Measurements from ENCODE around the gene BRCA1.
"Not testable (repeated sequence)": the region's sequence is repeated elsewhere in the genome, so short reads cannot be mapped to it uniquely, and the experiment has no call there.

BRCA1 gene

GRCh38 chr17:43070257-43070656 is 54.9 kb downstream of the BRCA1 start:
- peaks cover 55% of the 10 kb centered on the region for H3K36me3 ChIP-seq (ENCODE audit: insufficient read depth, insufficient read length, low read length)
- TF ChIP-seq SUZ12 (IDR thresholded peaks at IDR 0.05; ENCODE audit: extremely low read depth, insufficient read depth, insufficient read length) (no peak), ZNF274 (IDR thresholded peaks at IDR 0.05; ENCODE audit: low read depth, low read length) (no peak), YY1 (IDR thresholded peaks at IDR 0.05; ENCODE audit: insufficient read depth, insufficient read length) (no peak)

GRCh38 chr17:43069368-43069898 is 55.7 kb downstream of the BRCA1 start:
- Histone ChIP-seq H3K36me3 (ENCODE audit: insufficient read depth, insufficient read length, low read length) (peaks cover 57% of the 10 kb centered on the region), H3K9me3 (ENCODE audit: insufficient read depth, low read length) (no peaks in the 10 kb centered on the region), H3K27me3 (ENCODE audit: insufficient read depth, insufficient read length) (no peaks in the 10 kb centered on the region), H3K4me3 (ENCODE audit: insufficient read length, low read depth) (no peak overlapping the region), H3K9ac (ENCODE audit: insufficient read length, low read depth) (no peak overlapping the region), H3K4me1 (ENCODE audit: insufficient read depth, insufficient read length) (no peaks in the 10 kb centered on the region)
- no peak for DNase-seq (ENCODE audit: low read depth, low spot score)
- TF ChIP-seq SUZ12 (IDR thresholded peaks at IDR 0.05; ENCODE audit: extremely low read depth, insufficient read depth, insufficient read length) (no peak), ZNF274 (IDR thresholded peaks at IDR 0.05; ENCODE audit: low read depth, low read length) (no peak), YY1 (IDR thresholded peaks at IDR 0.05; ENCODE audit: insufficient read depth, insufficient read length) (no peak)

More at GRCh38 chr17:43070257-43070656, 54.9 kb downstream of the BRCA1 start:
- Histone ChIP-seq H3K9me3 (ENCODE audit: insufficient read depth, low read length) (no peaks in the 10 kb centered on the region), H3K27me3 (ENCODE audit: insufficient read depth, insufficient read length) (no peaks in the 10 kb centered on the region), H3K9ac (ENCODE audit: insufficient read length, low read depth) (no peak overlapping the region), H3K4me3 (ENCODE audit: insufficient read length, low read depth) (no peak overlapping the region), H3K4me1 (ENCODE audit: insufficient read depth, insufficient read length) (no peaks in the 10 kb centered on the region)
- DNase-seq (ENCODE audit: low read depth, low spot score), result no peak

- TF ChIP-seq SUZ12 (IDR thresholded peaks at IDR 0.05; ENCODE audit: extremely low read depth, insufficient read depth, insufficient read length) (no peak), YY1 (IDR thresholded peaks at IDR 0.05; ENCODE audit: insufficient read depth, insufficient read length) (no peak)
- H3K9ac ChIP-seq (ENCODE audit: insufficient read length, low read depth), result no peak overlapping the region
- no peak for DNase-seq (ENCODE audit: low read depth, low spot score)
Observed at GRCh38 chr17:43068570-43069367, 56.4 kb downstream of the BRCA1 start.

GRCh38 chr17:43062984-43063638 is 62.1 kb downstream of the BRCA1 start:
- no peak for TF ChIP-seq YY1 (IDR thresholded peaks at IDR 0.05; ENCODE audit: insufficient read depth, insufficient read length)
- no peak for TF ChIP-seq ZNF274 (IDR thresholded peaks at IDR 0.05; ENCODE audit: low read depth, low read length)
- TF ChIP-seq SUZ12 (IDR thresholded peaks at IDR 0.05; ENCODE audit: extremely low read depth, insufficient read depth, insufficient read length), result no peak
- Histone ChIP-seq H3K9ac (ENCODE audit: insufficient read length, low read depth) (no peak overlapping the region), H3K27me3 (ENCODE audit: insufficient read depth, insufficient read length) (no peaks in the 10 kb centered on the region), H3K4me1 (ENCODE audit: insufficient read depth, insufficient read length) (no peaks in the 10 kb centered on the region), H3K36me3 (ENCODE audit: insufficient read depth, insufficient read length, low read length) (peaks cover 51% of the 10 kb centered on the region), H3K4me3 (ENCODE audit: insufficient read length, low read depth) (no peak overlapping the region), H3K9me3 (ENCODE audit: insufficient read depth, low read length) (no peaks in the 10 kb centered on the region)
- no peak for DNase-seq (ENCODE audit: low read depth, low spot score)

More at GRCh38 chr17:43068570-43069367, 56.4 kb downstream of the BRCA1 start:
- no peaks in the 10 kb centered on the region for H3K9me3 ChIP-seq (ENCODE audit: insufficient read depth, low read length)
- H3K27me3 ChIP-seq (ENCODE audit: insufficient read depth, insufficient read length), result no peaks in the 10 kb centered on the region
- no peaks in the 10 kb centered on the region for H3K4me1 ChIP-seq (ENCODE audit: insufficient read depth, insufficient read length)
- no peak overlapping the region for H3K4me3 ChIP-seq (ENCODE audit: insufficient read length, low read depth)
- H3K36me3 ChIP-seq (ENCODE audit: insufficient read depth, insufficient read length, low read length), result peaks cover 59% of the 10 kb centered on the region

- no peaks in the 10 kb centered on the region for H3K9me3 ChIP-seq (ENCODE audit: insufficient read depth, low read length)
- no peak overlapping the region for H3K4me3 ChIP-seq (ENCODE audit: insufficient read length, low read depth)
- DNase-seq (ENCODE audit: low read depth, low spot score), result no peak
- H3K4me1 ChIP-seq (ENCODE audit: insufficient read depth, insufficient read length), result no peaks in the 10 kb centered on the region
- peaks cover 66% of the 10 kb centered on the region for H3K36me3 ChIP-seq (ENCODE audit: insufficient read depth, insufficient read length, low read length)
- H3K27me3 ChIP-seq (ENCODE audit: insufficient read depth, insufficient read length), result no peaks in the 10 kb centered on the region
- no peak for TF ChIP-seq SUZ12 (IDR thresholded peaks at IDR 0.05; ENCODE audit: extremely low read depth, insufficient read depth, insufficient read length)
- TF ChIP-seq ZNF274 (IDR thresholded peaks at IDR 0.05; ENCODE audit: low read depth, low read length), result no peak
- TF ChIP-seq YY1 (IDR thresholded peaks at IDR 0.05; ENCODE audit: insufficient read depth, insufficient read length), result no peak
- no peak overlapping the region for H3K9ac ChIP-seq (ENCODE audit: insufficient read length, low read depth)
Observed at GRCh38 chr17:43056051-43056450, 69.1 kb downstream of the BRCA1 start.

- H3K36me3 ChIP-seq (ENCODE audit: insufficient read depth, insufficient read length, low read length), result peaks cover 74% of the 10 kb centered on the region
- not testable (repeated sequence) for H3K27me3 ChIP-seq (ENCODE audit: insufficient read depth, insufficient read length); DNase-seq (ENCODE audit: low read depth, low spot score); H3K9me3 ChIP-seq (ENCODE audit: insufficient read depth, low read length); H3K9ac ChIP-seq (ENCODE audit: insufficient read length, low read depth); H3K4me1 ChIP-seq (ENCODE audit: insufficient read depth, insufficient read length); H3K4me3 ChIP-seq (ENCODE audit: insufficient read length, low read depth)
Observed at GRCh38 chr17:43053008-43053407, 72.2 kb downstream of the BRCA1 start.

- no peak for DNase-seq (ENCODE audit: low read depth, low spot score)
- no peaks in the 10 kb centered on the region for H3K27me3 ChIP-seq (ENCODE audit: insufficient read depth, insufficient read length)
- TF ChIP-seq SUZ12 (IDR thresholded peaks at IDR 0.05; ENCODE audit: extremely low read depth, insufficient read depth, insufficient read length) (no peak), ZNF274 (IDR thresholded peaks at IDR 0.05; ENCODE audit: low read depth, low read length) (no peak), YY1 (IDR thresholded peaks at IDR 0.05; ENCODE audit: insufficient read depth, insufficient read length) (no peak)
- peaks cover 78% of the 10 kb centered on the region for H3K36me3 ChIP-seq (ENCODE audit: insufficient read depth, insufficient read length, low read length)
- H3K4me1 ChIP-seq (ENCODE audit: insufficient read depth, insufficient read length), result no peaks in the 10 kb centered on the region
- no peak overlapping the region for H3K9ac ChIP-seq (ENCODE audit: insufficient read length, low read depth)
- H3K9me3 ChIP-seq (ENCODE audit: insufficient read depth, low read length), result no peaks in the 10 kb centered on the region
- no peak overlapping the region for H3K4me3 ChIP-seq (ENCODE audit: insufficient read length, low read depth)
Observed at GRCh38 chr17:43051969-43052368, 73.2 kb downstream of the BRCA1 start.
